Adrenal gland (tissue), 12 donors: ENCODE results near the gene GAR1. TPM values are rescaled to one million over a fixed set of nuclear protein-coding genes. Genes with fewer than 3 reads are reported as not detected.

Source experiments
- DNase-seq, 7 donors: peaks; one replicate each; pipeline ENCODE4 v3.0.0-alpha.2; 2019 to 2020
- H3K27ac ChIP-seq, 5 donors: fragments of 200-600 bp; sonication (generic) in 4 of 5; 1 replicate in 3 of 5; 2 replicates in 2 of 5; pipeline versions ENCODE4 v1.5.1 to v1.8.0; 2016 to 2020; ENCODE audit warnings: mild to moderate bottlenecking in 1 of 5
- H3K27me3 ChIP-seq: fragments of 200-600 bp; 2 replicates; pipeline ENCODE4 v1.8.0; 2021
- H3K36me3 ChIP-seq, 2 donors: fragments of 200-600 bp; replicated peaks in 1 of 2; 1 replicate in 1 of 2; 2 replicates in 1 of 2; pipeline versions ENCODE4 v1.5.1 to v1.8.0; 2018 to 2022
- H3K4me1 ChIP-seq, 2 donors: fragments of 200-600 bp; replicated peaks in 1 of 2; 1 replicate in 1 of 2; 2 replicates in 1 of 2; pipeline versions ENCODE4 v1.5.1 to v1.8.0; 2018 to 2021
- H3K4me3 ChIP-seq, 4 donors: fragments of 200-600 bp; sonication (generic) in 3 of 4; one replicate each; pipeline ENCODE4 v1.5.1; 2016 to 2018
- H3K9me3 ChIP-seq, 3 donors: fragments of 200-600 bp; sonication (generic) in 1 of 3; replicated peaks in 1 of 3; 1 replicate in 2 of 3; 2 replicates in 1 of 3; pipeline versions ENCODE4 v1.5.1 to v1.8.0; 2016 to 2021
- CTCF ChIP-seq, 6 experiments: fragments of 450-650 bp in 4 of 6; fragments of 200-600 bp in 2 of 6; sonication (generic) in 1 of 6; IDR thresholded peaks; 1 replicate in 5 of 6; 2 replicates in 1 of 6; pipeline versions ENCODE4 v1.5.1 to v1.8.0; 2016 to 2021; ENCODE audit warnings: antibody characterized with exemption in 6 of 6, mild to moderate bottlenecking in 2 of 6, moderate library complexity in 1 of 6
- POLR2A ChIP-seq, 2 donors: fragments of 450-650 bp; IDR thresholded peaks; one replicate each; pipeline ENCODE4 v1.6.1; 2017; ENCODE audit warnings: antibody characterized with exemption in 2 of 2, mild to moderate bottlenecking in 2 of 2, moderate library complexity in 1 of 2
- WGBS, 4 donors: extraction: QIAGEN DNeasy Blood & Tissue Kit in 2 of 4; methylation state at CpG; one replicate each; pipeline versions ENCODE4 v1.1.5 to v1.1.7; 2013 to 2017; 5-methylcytosine and 5-hydroxymethylcytosine counted together
- intact Hi-C, 2 donors: fragments of 100-400 bp; cut with DNase I; formaldehyde crosslinking; loops; one replicate each; pipeline versions ENCODE4 v1.14.1 to v1.15.0; 2022 to 2023
- polyA plus RNA-seq, 3 donors: library from polyadenylated mRNA; stranded (reverse); fragments of 200-250 nt in 2 of 3; fragments of 350-450 nt in 1 of 3; fragmentation: Illumina TruSeq in 1 of 3; extraction: RNeasy Lipid Tissue Mini Kit (QIAGEN cat#74804) in 1 of 3; gene quantifications; one replicate each; pipeline ENCODE4 v1.2.3, GENCODE V29; 2013 to 2014
- total RNA-seq, 9 donors: library from RNA; depleted of rRNA in 4 of 9; stranded (reverse); fragments of >200 nt in 4 of 9; fragments of 120-200 nt in 1 of 9; fragmentation: NEBNext Ultra II Directional in 1 of 9; extraction: Animal tissue kit (Norgen Biotek cat#: 25700) in 1 of 9; gene quantifications; one replicate each; pipeline versions ENCODE4 v1.1.0 to v1.2.4, GENCODE V29; 2013 to 2023
- donor health status: healthy with polysubstance abuse.
- donor health status: Bipolar disorder and iron deficiency.
- donor health status: DM: yes; HTN: yes; CAD: no.
- donor health status: DM: no; HTN: no; CAD: no.
- donor health status: DM: no; HTN: no; CAD: no.
- donor health status: DM: yes; HTN: yes; CAD: no.

Gene GAR1
- total and polyA plus RNA-seq, 12 donors = 0.97 to 31.6 (median 15.0) TPM

GRCh38 chr4:109864134-109864533, 48.6 kb downstream of the GAR1 start:
- H3K27ac ChIP-seq = no peak overlapping the region
- TF ChIP-seq POLR2A (IDR thresholded peaks at IDR 0.05) = no peak
- TF ChIP-seq CTCF (IDR thresholded peaks at IDR 0.05) = no peak
- no peaks in the 10 kb centered on the region for H3K9me3 ChIP-seq
- no peaks in the 10 kb centered on the region for H3K36me3 ChIP-seq
- H3K4me1 ChIP-seq = no peaks in the 10 kb centered on the region
- H3K27me3 ChIP-seq = no peaks in the 10 kb centered on the region
- no peak for DNase-seq
- H3K4me3 ChIP-seq = no peak overlapping the region
- intact Hi-C loops = no loop called here

- intact Hi-C loops = no loop called here
- DNase-seq = no peak
- H3K9me3 ChIP-seq = no peaks in the 10 kb centered on the region
- H3K27me3 ChIP-seq = no peaks in the 10 kb centered on the region
- WGBS, 4 donors = 93 to 98% (median 97%) methylated on average over 5 of the region's 5 CpGs
- no peak for TF ChIP-seq POLR2A (IDR thresholded peaks at IDR 0.05)
- TF ChIP-seq CTCF (IDR thresholded peaks at IDR 0.05) = no peak
- H3K36me3 ChIP-seq = no peaks in the 10 kb centered on the region
- no peak overlapping the region for H3K4me3 ChIP-seq
- H3K27ac ChIP-seq = no peak overlapping the region
- no peaks in the 10 kb centered on the region for H3K4me1 ChIP-seq
These were observed 54.5 kb downstream of the GAR1 start for GRCh38 chr4:109870061-109870460.

- Histone ChIP-seq H3K36me3 (no peaks in the 10 kb centered on the region), H3K4me3 (no peak overlapping the region), H3K4me1 (no peaks in the 10 kb centered on the region), H3K9me3 (no peaks in the 10 kb centered on the region), H3K27me3 (no peaks in the 10 kb centered on the region), H3K27ac (no peak overlapping the region)
- no peak for DNase-seq
- TF ChIP-seq POLR2A (IDR thresholded peaks at IDR 0.05) (no peak), CTCF (IDR thresholded peaks at IDR 0.05) (no peak)
- 82 to 92% (median 91%) methylated on average over 2 of the region's 2 CpGs for WGBS, 4 donors
- intact Hi-C loops = no loop called here
These were observed 56.5 kb downstream of the GAR1 start for GRCh38 chr4:109872065-109872464.

GRCh38 chr4:109872950-109873656, 57.5 kb downstream of the GAR1 start:
- WGBS, 4 donors = 94 to 99% (median 95%) methylated on average over 3 to 6 of the region's 6 CpGs
- TF ChIP-seq CTCF (IDR thresholded peaks at IDR 0.05) = no peak
- no peak for TF ChIP-seq POLR2A (IDR thresholded peaks at IDR 0.05)
- Histone ChIP-seq H3K27me3 (no peaks in the 10 kb centered on the region), H3K27ac (no peak overlapping the region), H3K9me3 (no peaks in the 10 kb centered on the region), H3K4me1 (no peaks in the 10 kb centered on the region), H3K4me3 (no peak overlapping the region), H3K36me3 (no peaks in the 10 kb centered on the region)
- DNase-seq = no peak
- intact Hi-C loops = no loop called here
